ENCODE results near the gene MGLL.

DNA sequence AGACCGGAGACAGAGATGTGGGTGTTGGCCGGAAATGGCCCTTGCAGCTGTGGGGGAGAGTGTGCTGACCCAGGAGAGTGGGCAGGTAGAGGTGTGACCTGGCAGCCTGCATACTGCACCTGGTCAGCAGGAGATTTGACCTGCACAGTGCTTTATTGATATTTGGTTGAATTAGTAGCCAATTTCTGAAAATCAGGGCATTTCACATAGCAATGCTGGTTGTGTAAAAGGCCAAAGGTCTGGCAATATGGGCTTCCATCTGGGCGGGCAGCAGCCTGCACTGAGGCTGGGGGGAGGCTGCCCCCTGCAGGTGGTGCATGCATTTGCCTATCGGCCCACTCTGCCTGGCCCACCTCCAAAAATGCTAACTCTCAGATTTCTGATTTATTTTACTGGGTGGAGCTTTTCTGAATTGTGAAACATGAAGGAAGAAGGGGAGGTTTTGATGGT, 9.4 kb upstream of the MGLL start:
- TF ChIP-seq, protein P1, sequence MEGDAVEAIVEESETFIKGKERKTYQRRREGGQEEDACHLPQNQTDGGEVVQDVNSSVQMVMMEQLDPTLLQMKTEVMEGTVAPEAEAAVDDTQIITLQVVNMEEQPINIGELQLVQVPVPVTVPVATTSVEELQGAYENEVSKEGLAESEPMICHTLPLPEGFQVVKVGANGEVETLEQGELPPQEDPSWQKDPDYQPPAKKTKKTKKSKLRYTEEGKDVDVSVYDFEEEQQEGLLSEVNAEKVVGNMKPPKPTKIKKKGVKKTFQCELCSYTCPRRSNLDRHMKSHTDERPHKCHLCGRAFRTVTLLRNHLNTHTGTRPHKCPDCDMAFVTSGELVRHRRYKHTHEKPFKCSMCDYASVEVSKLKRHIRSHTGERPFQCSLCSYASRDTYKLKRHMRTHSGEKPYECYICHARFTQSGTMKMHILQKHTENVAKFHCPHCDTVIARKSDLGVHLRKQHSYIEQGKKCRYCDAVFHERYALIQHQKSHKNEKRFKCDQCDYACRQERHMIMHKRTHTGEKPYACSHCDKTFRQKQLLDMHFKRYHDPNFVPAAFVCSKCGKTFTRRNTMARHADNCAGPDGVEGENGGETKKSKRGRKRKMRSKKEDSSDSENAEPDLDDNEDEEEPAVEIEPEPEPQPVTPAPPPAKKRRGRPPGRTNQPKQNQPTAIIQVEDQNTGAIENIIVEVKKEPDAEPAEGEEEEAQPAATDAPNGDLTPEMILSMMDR (IDR thresholded peaks at IDR 0.05; ENCODE audit: insufficient read depth, low read length), result peak; percentile 64
- TF ChIP-seq, protein P2, sequence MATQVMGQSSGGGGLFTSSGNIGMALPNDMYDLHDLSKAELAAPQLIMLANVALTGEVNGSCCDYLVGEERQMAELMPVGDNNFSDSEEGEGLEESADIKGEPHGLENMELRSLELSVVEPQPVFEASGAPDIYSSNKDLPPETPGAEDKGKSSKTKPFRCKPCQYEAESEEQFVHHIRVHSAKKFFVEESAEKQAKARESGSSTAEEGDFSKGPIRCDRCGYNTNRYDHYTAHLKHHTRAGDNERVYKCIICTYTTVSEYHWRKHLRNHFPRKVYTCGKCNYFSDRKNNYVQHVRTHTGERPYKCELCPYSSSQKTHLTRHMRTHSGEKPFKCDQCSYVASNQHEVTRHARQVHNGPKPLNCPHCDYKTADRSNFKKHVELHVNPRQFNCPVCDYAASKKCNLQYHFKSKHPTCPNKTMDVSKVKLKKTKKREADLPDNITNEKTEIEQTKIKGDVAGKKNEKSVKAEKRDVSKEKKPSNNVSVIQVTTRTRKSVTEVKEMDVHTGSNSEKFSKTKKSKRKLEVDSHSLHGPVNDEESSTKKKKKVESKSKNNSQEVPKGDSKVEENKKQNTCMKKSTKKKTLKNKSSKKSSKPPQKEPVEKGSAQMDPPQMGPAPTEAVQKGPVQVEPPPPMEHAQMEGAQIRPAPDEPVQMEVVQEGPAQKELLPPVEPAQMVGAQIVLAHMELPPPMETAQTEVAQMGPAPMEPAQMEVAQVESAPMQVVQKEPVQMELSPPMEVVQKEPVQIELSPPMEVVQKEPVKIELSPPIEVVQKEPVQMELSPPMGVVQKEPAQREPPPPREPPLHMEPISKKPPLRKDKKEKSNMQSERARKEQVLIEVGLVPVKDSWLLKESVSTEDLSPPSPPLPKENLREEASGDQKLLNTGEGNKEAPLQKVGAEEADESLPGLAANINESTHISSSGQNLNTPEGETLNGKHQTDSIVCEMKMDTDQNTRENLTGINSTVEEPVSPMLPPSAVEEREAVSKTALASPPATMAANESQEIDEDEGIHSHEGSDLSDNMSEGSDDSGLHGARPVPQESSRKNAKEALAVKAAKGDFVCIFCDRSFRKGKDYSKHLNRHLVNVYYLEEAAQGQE (IDR thresholded peaks at IDR 0.05; ENCODE audit: insufficient replicate concordance, low read depth), result no peak
- no peak for TF ChIP-seq GABPA (IDR thresholded peaks at IDR 0.05; ENCODE audit: low read depth)
- TF ChIP-seq POLR2AphosphoS5 (IDR thresholded peaks at IDR 0.05; ENCODE audit: low read depth), result no peak
- no peak for TF ChIP-seq SPI1 (IDR thresholded peaks at IDR 0.05; ENCODE audit: borderline replicate concordance, low read depth)

Data from HL-60 (cell line).